ENCODE measurements around the gene ANKRD28.
"Not testable (repeated sequence)": the region's sequence is repeated elsewhere in the genome, so short reads cannot be mapped to it uniquely, and the experiment has no call there.

The ANKRD28 gene

GRCh38 chr3:15797642-15798303, at the start of gene ANKRD28:
Gene ANKRD28, minus strand, starts transcription at chr3:15797979. Its CDS starts 1,458 bp downstream, at chr3:15796521.
- peak; percentile 63 for DNase-seq

- DNase-seq: no peak
Measured at GRCh38 chr3:15847239-15847638, 49.5 kb upstream of the ANKRD28 start.

- no peak for DNase-seq
Measured at GRCh38 chr3:15846606-15847005, 48.8 kb upstream of the ANKRD28 start.

DNA sequence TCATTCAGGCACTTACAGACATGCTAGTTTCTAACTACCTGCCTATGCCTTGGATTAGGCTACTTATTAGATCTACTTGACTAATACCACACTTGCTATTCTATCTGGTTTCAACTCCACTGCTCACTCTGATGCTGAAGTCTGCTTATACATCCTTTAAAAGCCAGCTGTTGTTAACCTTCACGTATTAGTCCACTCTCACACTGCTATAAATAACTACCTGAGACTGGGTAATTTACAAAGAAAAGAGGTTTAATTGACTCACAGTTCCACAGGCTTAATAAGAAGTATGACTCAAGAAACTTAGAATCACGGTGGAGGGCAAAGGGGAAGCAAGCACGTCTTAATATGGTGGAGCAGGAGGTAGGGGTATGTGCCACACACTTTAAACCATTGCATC, 47.7 kb upstream of the ANKRD28 start:
- no peak for DNase-seq

DNA sequence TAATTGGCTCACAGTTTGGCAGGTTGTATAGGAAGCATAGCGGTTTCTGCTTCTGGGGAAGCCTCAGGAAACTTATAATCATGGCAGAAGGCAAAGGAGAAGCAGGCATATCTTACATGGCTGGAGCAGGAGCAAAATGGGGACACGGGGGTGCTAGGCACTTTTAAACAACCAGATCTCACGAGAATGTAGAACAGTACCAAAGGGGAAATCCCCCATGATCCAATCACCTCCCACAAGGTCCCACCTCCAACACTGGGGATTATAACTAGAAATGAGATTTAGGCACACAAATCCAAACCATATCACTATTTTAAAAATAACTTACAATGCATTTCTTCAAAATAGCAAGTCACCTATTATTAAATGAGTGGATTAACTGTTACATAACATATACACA, 47.1 kb upstream of the ANKRD28 start:
- no peak for DNase-seq

- DNase-seq: not testable (repeated sequence)
Measured at GRCh38 chr3:15841091-15841973, 43.6 kb upstream of the ANKRD28 start.

GRCh38 chr3:15839568-15839967, 41.8 kb upstream of the ANKRD28 start:
- DNase-seq: no peak

- DNase-seq: no peak
Measured at GRCh38 chr3:15831927-15832326, 34.1 kb upstream of the ANKRD28 start.

- DNase-seq: no peak
Measured at GRCh38 chr3:15825016-15825415, 27.2 kb upstream of the ANKRD28 start.

- DNase-seq: no peak
Measured at GRCh38 chr3:15823092-15823491, 25.3 kb upstream of the ANKRD28 start.

DNA sequence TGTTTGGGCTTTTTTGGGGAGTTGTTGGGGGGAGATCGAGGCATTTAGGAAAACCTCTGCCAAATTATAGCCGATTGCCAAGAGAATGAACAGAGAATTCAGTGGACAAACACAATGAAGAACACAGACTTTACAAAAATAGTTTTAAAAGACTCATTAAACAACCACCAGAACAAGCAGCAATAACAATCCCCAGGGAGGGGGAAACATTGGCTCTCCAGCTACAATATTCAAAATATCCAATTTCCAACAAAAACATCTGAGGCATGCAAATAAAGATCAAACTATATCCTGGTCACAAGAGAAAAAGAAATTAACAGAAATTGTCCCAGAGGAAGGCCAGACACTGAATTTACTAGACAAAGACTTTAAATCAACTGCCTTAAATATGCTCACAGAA, 24.5 kb upstream of the ANKRD28 start:
- no peak for DNase-seq

- DNase-seq: no peak
Measured at GRCh38 chr3:15820911-15821310, 23.1 kb upstream of the ANKRD28 start.

DNA sequence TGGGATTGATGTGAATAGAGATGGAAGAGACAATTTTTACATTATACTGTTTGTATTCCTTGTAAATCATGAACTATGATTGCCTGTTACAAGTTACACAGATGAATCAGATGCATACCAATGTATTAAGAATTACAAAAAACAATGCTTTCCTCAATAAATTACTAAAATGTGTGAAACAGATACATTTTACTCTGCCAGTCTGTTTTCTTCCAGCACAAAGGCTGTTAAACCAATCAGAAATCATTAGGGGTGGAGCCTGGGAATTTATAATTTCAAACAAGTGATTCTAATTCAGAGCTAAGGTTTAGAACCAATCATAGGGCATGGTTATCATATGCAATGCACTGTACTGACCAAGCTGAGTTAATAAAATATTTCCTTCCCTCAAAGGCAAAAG, 21.8 kb upstream of the ANKRD28 start:
- no peak for DNase-seq

DNA sequence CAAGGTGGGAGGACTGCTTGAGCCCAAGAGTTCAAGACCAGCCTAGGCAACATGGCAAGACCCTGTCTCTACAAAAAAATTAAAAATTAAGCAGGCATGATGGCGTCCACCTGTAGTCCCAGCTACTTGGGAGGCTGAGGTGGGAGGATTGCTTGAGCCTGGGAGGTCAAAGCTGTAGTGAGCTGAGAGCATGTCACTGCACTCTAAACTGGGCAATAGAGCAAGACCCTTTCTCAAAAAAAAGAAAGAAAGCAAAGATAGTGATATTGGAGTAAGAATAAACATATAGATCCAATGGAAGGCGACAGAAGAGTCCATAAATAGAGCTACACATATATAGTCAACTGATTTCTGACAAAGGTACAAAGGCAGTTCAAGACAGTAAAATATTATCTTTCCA, 21.3 kb upstream of the ANKRD28 start:
- DNase-seq: no peak

DNA sequence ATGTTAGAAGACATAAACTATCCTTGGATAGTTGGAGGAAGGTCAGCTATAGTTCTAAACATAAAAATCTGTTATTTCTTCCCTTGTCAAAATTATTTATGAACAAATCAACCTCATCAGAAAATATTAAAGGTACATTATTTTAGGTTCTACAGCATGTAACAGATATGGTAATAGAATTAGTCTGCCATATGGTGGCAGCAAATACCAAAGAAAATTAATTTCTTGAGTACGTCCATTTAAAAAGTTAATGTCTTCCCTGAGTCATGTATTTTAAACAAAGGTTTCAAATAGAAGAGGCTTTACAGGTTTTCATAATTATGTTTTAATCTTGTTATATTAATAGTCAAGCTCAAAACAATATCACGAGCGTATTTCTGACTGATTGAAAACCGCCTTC, 17.9 kb upstream of the ANKRD28 start:
- DNase-seq: peak; percentile 11

DNA sequence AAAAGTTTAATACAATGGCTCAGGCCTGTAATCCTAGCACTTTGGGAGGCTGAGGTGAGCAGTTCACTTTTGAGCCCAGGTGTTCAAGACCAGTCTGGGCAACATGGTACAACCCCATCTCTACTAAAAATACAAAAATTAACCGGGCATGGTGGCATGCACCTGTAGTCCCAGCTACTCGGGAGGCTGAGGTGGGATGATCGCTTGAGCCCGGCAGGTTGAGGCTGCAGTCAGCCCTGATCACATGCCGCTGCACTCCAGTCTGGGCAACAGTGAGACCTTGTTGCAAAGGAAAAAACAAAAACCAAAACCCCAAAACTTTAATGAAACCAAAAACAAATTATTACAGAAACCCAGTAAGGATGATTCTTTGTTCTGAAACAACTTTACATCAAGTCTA, 15.3 kb upstream of the ANKRD28 start:
- DNase-seq: not testable (repeated sequence)

- no peak for DNase-seq
Measured at GRCh38 chr3:15812183-15812582, 14.4 kb upstream of the ANKRD28 start.

- DNase-seq: no peak
Measured at GRCh38 chr3:15810702-15811101, 12.9 kb upstream of the ANKRD28 start.

DNA sequence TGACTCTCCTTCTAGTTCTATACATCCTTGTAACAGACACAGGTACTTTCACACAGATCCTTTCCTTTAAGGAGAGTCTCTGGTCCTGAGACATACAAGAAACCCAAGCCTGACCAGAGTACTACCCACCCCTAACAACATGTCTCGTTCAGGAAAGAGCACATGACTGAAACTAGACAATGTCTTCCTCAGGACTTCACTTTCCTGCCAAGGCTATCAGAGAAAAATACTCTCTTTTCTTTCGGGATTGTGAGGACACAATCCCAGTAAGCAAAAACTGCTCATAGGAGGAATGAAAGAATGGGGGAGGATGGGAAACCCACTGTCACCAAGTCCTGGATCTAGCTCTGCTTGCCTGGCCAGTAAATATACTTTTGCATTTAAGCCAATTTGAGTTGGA, 11.5 kb upstream of the ANKRD28 start:
- DNase-seq: no peak

DNA sequence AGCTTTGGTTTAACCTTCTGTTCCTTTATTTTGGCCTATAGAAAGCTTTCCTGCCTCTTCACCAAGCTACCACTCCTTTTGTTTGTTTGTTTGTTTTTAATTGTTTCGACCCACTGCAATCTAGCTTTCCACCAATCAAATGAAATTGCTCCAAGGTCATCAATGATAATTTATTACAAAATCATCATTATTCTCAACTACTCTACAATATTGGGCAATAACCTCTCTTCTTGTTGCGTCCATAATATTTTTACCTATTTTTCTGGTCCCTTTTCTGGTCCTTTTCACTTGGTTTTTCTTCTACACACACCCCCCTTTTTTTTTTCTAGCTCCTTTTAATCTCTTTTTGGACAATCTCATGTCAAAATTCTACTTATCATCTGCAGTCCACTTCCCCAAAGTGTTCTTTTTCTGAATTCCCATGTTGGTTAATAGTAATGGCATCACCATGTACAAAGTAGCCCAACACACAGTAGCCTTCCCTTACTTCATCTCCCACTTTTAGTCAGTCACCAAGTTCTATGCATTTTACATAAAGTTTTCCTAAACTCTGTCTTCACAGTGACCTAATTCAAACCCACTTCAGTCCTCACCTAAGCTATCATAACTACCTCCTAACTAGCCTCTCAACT, 11.0 kb upstream of the ANKRD28 start:
- no peak for DNase-seq

DNA sequence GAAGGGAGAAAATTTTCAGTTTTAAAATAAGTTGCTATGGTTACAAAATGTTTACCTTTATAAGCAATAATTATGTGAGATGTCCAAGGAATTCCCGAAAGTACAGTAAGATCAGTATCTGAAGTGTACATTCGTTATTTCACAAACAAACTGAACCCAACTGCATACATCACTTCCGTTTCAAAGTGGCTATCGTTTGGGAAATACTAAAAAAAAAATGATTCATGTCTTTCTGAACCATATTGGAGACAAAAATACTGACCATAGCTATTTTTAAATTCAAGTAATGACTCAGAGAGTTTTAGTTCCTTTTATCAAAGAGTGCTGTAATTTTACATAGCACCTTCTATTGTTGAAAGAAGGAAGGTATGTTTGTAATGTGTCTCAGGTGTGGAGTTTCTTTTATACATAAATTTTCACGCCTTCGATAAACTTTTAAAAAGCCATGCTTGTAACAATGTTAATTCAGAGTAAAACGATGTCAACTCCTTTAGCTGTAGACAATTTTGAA, 8.0 kb upstream of the ANKRD28 start:
- DNase-seq: no peak

DNA sequence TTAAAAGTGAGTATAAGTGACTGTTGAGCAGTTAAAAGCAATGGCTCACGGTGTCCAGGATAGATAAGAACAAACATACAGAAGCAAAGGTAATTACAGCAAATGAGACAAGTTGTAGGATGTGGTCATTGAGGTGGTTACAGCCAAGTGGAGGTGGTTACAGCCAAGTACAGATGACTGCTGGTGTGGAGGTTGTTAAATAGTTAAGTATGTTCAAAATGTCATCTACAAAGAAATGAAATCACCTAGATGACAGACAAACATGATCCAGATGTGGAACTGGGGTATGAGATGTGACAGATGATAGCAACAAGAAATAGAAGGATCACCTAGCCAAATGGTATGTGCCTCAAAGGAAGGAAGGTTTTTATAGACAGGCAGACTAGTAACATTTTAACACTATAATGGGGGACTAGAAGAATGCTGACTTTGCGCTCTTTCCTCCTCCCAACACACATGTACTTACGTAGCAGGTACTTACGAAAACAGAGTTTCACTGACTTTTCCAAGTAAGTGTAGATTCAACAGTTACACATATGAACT, 6.8 kb upstream of the ANKRD28 start:
- DNase-seq: no peak

DNA sequence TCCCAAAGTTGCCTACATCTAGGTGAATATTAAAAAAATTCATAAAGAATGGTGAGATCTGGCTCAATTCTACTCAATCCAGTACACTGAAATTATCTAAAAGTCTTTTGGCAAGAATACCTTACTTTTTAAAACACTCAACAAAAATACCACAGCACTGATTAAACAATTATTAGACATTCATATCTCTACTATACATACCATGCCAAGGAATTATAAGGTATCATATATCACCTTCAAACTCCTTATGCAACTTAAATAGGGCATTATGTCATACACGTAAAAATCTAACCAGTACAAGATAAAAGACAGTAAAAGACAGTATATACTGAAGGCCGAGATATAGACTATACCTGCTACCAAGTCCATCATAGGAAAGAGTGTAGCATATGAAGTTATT, 6.1 kb upstream of the ANKRD28 start:
- no peak for DNase-seq
